Brain pericyte (primary cell): ENCODE results near the gene AFG1L.
"Not testable (repeated sequence)": the region's sequence is repeated elsewhere in the genome, so short reads cannot be mapped to it uniquely, and the experiment has no call there.

Experiments used
- DNase-seq: peaks from one replicate; pipeline ENCODE4 v3.0.0-alpha.2; 2012; ENCODE audit warnings: low read depth, low spot score

AFG1L gene

GRCh38 chr6:108350528-108350927 is 55.7 kb downstream of the AFG1L start:
- no peak for DNase-seq

DNA sequence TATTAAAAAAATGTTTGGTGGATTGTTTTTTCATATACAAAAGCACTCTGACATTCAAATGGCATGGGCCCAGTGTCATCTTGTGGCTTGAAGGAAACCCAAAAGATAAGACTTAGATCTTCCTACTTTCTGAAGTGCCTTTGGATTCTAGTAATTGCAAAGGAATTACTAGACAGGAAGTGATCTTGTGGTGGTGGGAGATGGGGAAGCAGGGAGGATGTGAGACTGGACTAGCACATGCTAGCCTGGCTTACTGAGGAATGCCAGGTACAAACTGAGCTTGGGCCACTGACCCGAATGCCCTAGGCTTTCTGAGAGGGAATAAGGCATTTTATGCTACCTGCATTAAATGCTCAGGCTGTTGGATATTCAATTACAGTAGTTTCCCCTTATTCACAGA is 59.0 kb downstream of the AFG1L start:
- no peak for DNase-seq

DNA sequence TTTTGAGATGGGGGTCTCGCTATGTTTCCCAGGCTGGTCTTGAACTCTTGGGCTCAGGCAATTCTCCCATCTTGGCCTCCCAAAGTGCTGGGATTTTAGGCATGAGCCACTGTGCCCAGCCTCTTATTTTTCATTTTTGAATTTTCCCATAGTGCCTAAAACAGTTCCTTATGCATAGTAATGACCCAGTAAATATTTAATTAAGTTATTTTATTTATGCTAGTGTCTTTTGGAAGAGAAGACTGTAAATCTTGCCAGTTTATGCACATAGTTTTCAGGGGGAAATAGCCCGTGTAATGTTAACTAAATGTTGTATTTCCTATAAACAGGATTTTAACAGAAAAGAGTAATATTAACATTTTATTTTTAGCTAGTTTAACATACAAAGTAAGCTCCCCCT is 60.3 kb downstream of the AFG1L start:
- DNase-seq = no peak

DNA sequence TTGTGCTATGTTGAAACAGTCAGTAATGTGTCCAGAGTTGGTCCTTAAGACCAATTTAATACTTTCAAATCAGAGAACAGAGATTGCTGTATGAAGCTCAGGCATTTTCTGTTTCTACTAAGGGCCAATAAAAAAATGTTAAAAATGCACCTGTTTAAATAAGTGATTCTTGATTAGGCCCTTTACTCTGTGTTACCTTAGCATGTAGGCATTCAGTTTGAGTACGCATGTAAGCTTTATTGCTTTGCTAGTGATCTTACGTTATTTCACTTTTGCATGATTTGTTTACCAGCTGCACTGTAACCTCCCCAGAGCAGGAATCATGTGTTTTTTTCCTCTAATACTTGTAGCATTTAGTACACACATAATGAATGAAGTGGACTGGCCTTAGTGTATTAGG is 61.0 kb downstream of the AFG1L start:
- no peak for DNase-seq

DNA sequence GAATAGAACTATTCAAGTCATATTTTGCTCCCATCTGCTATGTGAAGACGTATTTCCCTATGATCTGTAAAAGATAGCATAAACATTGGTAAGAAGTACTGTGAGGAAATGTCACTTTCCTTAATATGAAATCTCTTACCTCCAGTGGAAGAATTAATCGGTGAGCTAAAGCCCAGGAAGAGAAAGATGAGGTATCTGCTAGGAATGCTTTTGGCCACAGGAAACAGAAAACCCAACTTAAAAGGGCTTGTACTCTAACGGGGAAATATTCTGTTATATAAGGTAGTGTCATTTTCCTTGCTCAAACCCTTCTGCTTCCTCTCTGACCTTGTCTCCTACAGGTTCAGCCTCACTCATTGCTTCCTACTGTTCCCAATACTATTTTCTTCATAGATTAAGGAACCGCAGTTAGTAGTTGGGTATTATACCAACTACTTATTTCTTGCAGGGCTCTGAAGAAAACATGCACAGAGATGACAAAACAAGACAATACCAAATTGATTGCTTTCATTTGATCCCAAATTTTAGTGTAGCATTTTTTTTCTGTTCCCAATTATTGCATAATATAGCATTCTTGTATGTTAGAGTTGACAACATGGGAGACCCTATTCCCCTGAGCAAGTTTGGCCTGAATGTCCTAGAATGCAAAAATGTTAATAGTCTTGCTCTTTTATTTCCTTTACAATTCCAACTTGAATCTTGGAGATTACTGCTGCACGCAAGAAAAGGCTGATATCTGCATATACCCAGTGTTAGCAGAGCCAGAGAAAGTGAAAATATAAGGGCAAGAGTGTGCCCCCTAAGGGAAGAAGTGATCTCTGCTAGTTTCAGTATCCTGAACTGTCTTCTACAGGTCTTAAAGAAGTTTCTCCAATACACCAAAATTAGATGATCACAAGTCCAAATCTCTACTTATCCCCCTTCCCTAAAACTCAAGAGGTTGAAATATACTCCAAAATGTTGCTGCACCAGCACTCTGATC is 65.3 kb downstream of the AFG1L start:
- DNase-seq = no peak

GRCh38 chr6:108360919-108361311 is 66.1 kb downstream of the AFG1L start:
- no peak for DNase-seq

- no peak for DNase-seq
Measured at GRCh38 chr6:108361312-108361932, 66.6 kb downstream of the AFG1L start.

GRCh38 chr6:108362455-108362854 is 67.6 kb downstream of the AFG1L start:
- no peak for DNase-seq

- no peak for DNase-seq
Measured at GRCh38 chr6:108363113-108363512, 68.3 kb downstream of the AFG1L start.

GRCh38 chr6:108363889-108364313 is 69.0 kb downstream of the AFG1L start:
- no peak for DNase-seq

DNA sequence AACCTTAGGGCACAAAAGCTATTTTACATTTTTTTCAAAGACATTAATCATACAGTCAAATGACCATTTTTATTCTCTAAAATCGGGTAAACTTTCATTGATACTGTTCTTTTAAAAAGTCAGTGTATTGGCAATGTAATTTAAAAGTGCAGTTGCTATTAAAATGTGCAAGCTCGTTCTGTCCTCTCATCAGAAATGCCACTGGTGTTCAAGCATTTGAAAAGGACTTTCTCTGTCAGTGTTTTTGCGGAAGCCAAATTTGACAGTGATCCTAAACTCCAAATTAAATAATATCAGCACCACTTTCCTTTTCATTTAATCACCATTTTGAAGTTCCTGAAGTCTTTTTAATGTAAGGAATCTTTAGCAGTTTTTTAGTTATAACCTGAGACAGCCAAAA is 69.6 kb downstream of the AFG1L start:
- no peak for DNase-seq

DNA sequence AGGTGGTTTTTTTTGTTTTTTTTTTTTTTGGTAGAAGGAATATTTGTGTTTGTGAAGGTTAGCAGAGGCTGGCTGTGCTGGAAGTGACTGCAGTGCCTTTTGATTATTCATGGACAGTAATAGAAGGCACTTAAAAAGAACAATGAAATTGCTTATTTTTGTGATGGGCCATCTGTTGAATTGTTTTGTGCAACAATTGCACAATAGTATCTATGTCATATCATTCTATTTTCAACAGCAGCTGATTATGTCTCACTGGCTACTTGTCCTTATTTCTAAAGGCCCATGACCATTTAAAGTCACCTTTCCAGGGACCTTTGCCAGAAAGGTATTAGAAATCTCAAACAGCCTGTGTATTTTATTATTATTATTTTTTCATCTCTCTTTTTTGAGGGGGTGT is 70.6 kb downstream of the AFG1L start:
- no peak for DNase-seq

GRCh38 chr6:108366236-108366635 is 71.4 kb downstream of the AFG1L start:
- DNase-seq = no peak

GRCh38 chr6:108368431-108369030 is 73.7 kb downstream of the AFG1L start:
- DNase-seq = no peak

DNA sequence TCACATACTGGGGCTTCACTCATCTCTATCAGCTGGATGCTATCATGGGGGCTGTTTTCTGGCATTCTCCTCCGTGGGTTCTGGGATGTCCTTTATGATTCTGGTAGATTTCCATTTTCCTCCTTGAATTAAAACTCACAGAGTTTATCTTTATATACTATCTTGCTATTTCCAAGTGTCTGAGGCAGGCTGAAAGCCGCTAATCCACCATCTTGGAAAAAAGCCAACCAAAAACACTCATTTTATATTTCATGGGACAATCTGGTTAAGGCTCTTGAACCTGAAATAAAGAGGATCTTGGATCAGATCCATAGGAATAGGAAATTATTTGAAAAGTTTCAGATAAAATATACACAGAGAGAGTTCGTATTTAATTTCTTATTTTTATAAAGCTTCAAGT is 86.0 kb downstream of the AFG1L start:
- DNase-seq = no peak

GRCh38 chr6:108383981-108384380 is 89.1 kb downstream of the AFG1L start:
- DNase-seq = no peak

DNA sequence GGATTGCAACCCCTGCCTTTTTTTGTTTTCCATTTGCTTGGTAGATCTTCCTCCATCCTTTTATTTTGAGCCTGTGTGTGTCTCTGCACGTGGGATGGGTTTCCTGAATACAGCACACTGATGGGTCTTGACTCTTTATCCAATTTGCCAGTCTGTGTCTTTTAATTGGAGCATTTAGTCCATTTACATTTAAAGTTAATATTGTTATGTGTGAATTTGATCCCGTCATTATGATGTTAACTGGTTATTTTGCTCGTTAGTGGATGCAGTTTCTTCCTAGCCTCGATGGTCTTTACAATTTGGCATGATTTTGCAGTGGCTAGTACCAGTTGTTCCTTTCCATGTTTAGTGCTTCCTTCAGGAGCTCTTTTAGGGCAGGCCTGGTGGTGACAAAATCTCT is 94.3 kb downstream of the AFG1L start:
- not testable (repeated sequence) for DNase-seq

GRCh38 chr6:108395297-108395696 is 100.4 kb downstream of the AFG1L start:
- DNase-seq = no peak

DNA sequence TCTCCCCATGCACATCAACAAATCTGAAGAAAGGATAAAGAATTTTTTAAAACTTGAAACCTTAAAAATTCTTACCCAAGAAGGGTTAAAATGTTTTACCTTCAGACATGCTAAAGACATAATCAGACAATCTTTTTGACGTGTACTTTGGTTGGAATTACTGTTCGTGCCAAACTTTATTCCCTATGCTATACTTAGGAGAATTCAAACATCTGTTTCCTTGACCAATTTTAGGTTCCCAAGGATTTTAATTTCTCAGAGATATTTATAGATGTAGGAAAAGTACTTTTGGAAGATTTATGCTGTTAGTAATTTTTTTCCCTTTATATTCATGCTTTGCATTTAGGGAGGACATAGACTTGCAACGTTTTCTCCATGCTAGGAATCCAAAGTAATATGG is 108.4 kb downstream of the AFG1L start:
- DNase-seq = no peak

- DNase-seq = no peak
Measured at GRCh38 chr6:108406943-108407342, 112.1 kb downstream of the AFG1L start.

- no peak for DNase-seq
Measured at GRCh38 chr6:108407904-108408827, 113.3 kb downstream of the AFG1L start.

DNA sequence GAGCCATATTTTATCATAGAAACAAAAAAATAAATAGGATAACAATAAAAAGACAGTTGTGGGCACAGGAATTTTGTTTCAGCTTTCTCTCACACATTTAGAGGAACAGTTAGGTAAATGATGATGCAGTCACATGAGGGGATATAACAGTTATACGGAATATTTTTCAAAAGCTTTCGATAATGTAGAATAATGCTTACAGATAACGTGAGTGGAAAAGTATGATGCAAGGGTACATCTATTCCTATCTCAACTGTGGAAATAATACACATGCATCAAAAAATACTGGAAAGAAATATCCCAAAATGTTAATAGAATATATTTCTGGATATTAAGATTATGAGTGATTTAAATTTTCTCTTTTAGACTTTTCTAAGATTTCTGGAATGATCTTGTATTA is 114.0 kb downstream of the AFG1L start:
- no peak for DNase-seq
